IPS-18c (cell line): ENCODE data around the gene C1S.
A peak's percentile ranks its signal among the peaks of the same experiment; 100 is the strongest.
"Not testable (repeated sequence)": the region's sequence is repeated elsewhere in the genome, so short reads cannot be mapped to it uniquely, and the experiment has no call there.

Source experiments
- H3K4me3 ChIP-seq: 2 replicates; pipeline ENCODE4 v1.7.0; 2013; ENCODE audit warnings: low read depth, mild to moderate bottlenecking, low read length, moderate library complexity; ENCODE audit not compliant: insufficient read depth
- H3K9me3 ChIP-seq: one replicate; pipeline ENCODE4 v1.6.1; 2013; ENCODE audit warnings: mild to moderate bottlenecking, low read length, moderate library complexity; ENCODE audit not compliant: control insufficient read depth, insufficient read depth

Gene C1S

DNA sequence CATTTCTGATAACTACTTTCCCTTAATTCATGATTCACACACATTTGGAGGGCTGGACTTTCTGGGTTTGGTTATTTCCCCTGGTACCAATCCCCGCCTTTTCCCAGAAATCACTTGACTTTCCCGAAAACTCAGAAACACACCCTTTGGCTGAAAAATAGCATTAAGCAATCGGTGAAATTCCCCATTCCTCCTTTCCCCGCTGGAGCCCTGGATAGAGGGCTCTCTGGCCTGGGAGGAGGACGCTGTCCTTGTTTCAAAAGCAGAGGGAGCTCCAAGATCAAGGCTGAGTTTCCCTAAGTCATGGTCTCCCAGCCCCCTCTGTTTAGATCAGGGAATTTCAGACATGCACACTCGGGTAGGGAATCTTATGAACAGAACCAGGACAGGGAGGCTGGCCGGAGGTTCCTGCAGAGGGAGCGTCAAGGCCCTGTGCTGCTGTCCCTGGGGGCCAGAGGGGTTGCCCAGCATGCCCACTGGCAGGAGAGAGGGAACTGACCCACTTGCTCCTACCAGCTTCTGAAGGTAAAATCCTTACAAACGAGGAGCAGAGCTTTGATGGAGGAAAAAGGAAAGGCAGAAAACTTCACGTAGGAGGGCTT is at the start of gene C1S:
TSS of gene C1S (plus strand) at position 366 of the 602 bp plus-strand sequence. CDS start 1,195 bp downstream, outside the sequence.
- H3K4me3 ChIP-seq, result no peak within 1 kb of the TSS

DNA sequence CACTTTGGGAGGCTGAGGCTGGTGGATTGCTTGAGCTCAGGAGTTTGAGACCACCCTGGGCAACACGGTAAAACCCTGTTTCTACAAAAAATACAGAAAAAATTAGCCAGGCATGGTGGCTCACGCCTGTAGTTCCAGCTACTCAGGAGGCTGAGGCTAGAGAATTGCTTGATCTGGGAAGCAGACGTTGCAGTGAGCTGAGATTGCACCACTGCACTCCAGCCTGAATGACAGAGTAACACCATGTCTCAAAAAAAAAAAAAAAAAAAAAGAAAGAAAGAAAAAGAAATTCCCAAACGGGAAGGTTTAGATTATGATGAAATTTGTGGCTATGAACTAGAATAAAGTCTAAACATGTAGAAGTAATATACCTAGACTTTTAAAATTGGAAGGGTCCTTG is 49.1 kb upstream of the C1S start:
- H3K9me3 ChIP-seq, H3K4me3 ChIP-seq: not testable (repeated sequence)

More for the DNA sequence above, at the start of gene C1S:
- H3K9me3 ChIP-seq, result no peaks in the 10 kb centered on the region

DNA sequence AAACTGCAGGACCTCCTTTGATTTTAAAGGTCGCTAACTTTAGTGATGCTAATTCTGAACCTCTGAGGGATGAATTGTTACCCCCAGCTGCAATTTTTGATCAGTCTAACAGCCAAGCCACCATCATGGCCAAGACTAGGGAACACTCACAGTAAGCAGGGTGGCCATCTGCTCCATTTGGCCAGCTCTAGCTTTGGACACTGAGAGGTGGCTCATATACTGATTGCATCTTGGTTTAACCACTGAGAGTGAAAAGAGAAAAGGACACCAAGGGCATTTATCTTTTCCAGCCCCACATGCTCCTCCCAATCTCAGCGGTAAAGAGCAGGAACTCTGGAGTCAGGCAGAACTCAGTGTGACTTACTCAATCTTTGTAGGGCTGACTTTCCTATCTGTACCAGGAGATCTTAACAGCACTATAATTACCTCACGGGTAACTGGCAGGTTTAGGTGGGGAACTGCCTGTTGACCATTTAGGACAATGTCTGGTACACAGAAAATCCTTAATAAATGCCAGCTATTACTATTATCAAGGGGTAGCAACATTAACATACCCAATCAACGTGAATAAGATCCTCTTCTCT is 48.4 kb upstream of the C1S start:
- Histone ChIP-seq H3K9me3 (no peaks in the 10 kb centered on the region), H3K4me3 (no peak overlapping the region)

DNA sequence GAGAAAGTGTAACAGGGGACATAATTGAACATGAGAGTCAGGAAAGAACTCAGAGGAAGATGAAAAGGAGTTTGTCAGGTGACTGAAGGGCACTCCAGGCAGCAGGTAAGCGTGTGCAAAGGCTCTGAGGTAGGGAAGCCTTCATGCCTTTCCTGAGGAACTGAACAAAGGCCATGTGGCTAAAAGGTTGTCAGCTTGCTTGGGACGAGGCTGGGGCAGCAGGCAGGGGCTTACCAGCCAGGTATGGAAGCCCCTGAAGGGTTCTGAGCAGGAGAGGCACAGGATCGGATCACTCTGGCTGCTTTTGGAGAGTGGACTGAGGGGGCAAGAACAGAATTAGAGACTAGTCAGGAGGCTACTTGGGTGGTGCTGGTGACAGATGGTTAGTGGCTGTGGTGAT is 47.4 kb upstream of the C1S start:
- no peaks in the 10 kb centered on the region for H3K9me3 ChIP-seq
- H3K4me3 ChIP-seq, result no peak overlapping the region

DNA sequence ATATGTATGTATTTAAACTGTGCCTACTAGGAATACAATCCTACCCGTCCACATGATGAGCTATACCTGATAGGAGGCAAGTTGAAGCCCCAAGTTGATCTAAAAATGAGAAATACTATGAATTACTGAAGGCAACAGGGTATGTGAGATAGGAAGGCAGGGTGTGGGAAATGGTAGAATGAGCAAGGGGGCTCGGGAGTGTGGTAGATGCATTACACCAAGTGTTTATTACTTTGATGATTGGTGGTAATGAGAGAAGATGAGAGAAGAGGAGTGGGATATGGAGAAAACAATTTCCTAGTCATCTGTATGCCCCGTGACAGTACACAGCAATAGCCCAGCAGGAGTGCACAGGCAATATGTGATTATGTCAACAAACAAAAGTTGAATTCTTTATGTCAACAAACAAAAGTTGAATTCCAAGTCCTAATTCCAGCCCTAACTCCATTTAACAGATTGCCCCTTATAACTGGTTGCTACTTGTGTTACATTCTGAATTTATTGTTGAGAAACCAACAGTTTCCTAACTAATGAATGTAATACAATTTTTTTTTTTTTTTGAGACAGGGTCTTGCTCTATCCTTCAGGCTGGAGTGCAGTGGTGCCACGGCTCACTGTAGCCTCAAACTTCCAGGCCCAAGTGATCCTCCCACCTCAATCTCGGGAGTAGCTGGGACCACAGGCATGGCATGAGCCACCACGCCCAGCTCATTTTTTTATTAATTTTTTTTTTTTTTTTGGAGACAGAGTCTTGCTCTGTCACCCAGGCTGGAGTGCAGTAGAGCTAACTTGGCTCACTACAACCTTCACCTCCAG is 44.8 kb upstream of the C1S start:
- H3K4me3 ChIP-seq, result no peak overlapping the region
- H3K9me3 ChIP-seq, result no peaks in the 10 kb centered on the region

DNA sequence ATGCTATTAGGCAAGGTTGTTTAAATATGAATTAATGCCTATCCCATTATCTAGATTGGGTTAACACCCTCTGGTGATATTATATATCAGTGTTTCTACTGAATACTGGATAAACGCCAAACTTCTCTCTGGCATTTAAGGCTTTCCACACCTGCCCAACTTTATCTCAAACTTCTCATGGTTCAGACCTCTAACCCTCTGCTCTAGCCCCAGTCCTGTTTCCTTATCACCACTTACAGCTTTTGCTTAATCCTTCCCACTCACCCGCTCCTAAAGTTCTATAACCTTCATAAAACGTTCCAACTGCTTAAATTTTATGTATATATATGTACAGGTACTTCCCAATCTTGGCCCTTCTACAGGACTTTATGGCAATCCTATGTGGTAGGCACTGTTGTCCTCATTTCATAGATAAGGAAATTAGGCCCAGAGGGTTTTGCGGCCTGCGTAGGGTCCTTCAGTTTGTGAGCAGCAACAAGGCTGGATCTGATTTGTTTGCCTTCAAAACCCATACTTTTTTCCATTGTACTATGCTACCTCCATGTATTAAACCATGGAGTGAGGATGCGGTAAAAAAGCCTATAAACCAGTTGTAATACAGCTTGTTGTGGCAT is 43.5 kb upstream of the C1S start:
- Histone ChIP-seq H3K9me3 (no peaks in the 10 kb centered on the region), H3K4me3 (peak overlapping the region; percentile 89; the same call in 1 of the 2 replicates)

DNA sequence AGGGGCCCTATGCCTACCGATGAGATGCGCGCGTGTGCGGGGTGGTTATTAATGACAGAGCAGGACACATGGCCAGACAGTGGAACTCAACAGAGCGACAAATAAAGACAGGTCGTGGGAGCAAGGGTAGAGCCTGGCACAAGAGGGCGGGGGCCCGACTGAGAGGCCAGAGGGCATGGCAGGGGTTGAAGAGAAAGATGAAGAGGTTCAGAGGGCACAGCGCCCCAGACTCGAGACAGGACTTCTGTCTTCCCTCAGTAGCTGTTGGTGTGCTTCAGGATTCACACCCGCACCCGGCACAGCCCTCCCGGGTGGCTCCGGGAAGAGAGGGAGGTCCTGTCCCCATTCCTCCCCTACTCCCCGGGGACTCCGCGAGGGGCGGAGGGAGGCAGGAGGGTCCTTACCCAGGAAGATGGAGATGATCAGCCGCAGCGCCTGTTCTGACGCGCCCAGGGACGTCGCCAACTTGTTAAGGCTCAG is 42.6 kb upstream of the C1S start:
- no peaks in the 10 kb centered on the region for H3K9me3 ChIP-seq
- H3K4me3 ChIP-seq, result peak overlapping the region; percentile 89

DNA sequence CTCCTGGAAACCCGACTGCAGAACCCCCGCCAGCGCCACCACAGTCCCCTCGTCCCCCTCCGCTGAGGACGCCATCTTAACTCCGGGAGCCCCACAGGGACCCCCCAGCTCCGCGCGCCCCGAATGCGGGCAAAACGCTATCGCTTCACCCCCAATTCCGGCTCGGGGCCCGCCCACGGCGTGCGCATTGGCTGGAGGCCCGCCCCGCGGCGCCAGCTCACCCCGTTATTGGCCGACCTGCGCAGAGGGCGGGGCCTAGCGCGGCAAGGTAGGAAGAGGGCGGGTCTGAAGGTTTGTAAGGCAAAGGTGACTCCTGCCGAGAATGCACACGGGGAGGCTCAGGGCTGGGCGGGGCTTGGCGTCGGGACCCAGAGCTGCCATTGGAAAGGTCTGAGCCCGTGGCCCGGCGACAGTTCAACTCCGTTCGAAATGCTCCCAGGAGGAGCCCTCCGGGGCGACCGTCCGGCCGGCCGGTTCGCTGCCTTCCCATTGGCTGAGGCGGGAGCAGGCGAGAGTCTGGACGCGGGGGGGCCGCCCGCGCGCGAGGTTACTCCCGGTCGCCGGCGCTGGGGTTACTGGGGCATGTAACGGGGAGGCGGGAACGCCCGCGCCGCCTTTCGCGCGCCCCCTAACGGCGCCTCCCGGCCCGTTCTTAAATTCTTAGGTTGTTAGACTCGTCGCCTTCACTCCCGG is 42.0 kb upstream of the C1S start, which contains the start of gene LPCAT3:
TSS of gene LPCAT3 (minus strand) at position 127 of the 693 bp plus-strand sequence. CDS start at position 75, 52 bp downstream.
- Histone ChIP-seq H3K9me3 (no peaks in the 10 kb centered on the region), H3K4me3 (peak within 1 kb of the TSS; percentile 89)

DNA sequence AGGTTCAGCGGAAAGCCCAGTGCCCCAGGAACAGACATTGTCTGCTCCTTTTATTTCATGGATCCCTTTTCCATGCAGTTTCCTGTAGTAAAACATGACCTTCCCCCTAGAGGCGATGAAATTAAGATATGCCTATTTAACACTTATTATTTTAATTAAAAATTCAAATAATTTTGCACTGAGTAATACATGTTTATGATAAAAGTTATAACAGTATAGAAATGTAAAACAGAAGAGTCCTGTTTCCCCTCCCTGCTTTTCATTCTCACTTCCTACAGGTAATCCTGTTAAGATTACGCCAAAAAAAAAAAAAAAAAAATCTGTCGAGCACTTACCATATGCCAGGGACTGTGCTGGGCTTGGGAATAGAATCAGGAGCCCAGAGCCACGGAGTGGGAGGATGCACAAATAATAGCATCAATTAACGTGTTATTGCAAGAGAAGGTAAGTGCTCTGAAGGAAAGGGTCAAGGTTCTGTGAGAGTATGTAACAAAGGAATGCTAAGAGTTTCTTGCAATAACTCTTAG is 41.4 kb upstream of the C1S start:
- H3K4me3 ChIP-seq, result peak overlapping the region; percentile 89; the same call in 1 of the 2 replicates
- H3K9me3 ChIP-seq, result no peaks in the 10 kb centered on the region

DNA sequence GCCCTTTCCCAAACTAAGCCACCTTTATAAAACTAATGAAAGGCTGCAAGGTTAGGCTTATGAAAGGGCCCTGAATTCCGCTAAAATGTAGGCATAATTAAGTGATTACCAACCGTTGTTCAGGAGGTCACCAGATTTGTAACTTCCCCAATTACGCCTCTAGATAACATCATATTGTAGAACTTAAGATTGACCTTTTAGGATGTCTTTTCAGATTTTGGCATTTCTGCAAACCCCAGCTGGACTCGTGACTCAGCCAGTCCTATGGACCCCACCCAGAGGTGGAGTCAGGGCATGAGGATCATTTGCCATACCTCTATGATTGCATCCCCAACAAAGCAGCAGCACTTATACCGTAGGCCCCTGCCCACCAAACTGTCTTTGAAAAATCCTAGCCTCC is 38.6 kb upstream of the C1S start:
- Histone ChIP-seq H3K4me3 (no peak overlapping the region), H3K9me3 (no peaks in the 10 kb centered on the region)

DNA sequence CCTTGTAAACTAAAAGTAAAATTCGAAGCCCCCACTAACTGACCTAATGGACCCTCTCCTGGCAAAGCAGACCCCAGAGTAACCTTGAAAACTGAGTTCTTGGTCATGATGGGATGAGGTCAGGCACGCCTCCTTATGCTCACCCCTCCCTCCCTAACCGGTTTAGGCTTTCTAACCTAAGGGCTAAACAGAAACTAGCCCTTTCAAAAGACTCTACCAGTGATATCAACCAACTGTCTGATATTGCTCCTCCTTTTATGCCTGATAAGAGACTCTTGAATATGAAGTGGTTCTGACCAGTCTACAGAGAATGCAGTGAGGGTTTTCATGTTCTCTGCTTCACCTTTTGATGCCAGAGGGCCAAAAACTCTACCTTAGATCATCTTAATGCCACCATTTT is 37.4 kb upstream of the C1S start:
- no peaks in the 10 kb centered on the region for H3K9me3 ChIP-seq
- no peak overlapping the region for H3K4me3 ChIP-seq

DNA sequence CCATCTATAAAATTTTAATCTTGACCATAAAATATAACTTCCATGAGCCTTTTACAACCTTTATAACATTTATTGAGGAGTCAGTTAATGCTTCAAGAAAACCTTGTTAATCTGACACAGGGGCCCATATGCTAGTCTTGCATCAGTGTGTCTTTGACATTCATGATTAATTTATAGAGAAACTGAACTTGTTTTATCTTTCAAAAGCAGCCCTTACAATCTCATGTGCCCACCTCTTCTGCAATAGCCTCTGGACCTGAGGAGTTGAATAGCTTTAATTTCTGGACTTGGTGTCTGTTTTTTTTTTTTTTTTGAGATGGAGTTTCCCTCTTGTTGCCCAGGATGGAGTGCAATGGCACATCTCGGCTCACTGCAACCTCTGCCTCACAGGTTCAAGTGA is 33.7 kb upstream of the C1S start:
- Histone ChIP-seq H3K9me3 (no peaks in the 10 kb centered on the region), H3K4me3 (no peak overlapping the region)

DNA sequence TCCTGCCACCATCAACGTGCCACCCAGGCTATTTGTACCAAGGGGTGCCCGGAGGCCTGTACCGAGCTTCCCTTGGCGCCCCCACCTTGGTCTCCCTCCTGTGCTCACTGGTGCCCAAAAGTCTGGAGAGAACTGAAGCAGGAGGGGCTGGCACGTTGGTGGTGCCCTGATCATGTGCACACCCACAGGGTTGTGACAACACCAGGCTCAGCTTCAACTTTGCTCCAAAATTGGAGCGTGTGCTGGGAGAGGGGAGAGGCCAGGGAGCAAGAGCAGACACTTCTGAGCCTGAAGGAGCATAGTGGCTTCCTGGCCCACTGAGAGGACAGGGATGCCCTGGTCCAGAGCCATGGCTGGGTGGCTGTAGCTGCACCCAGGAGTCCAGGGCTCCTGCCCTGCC is 29.2 kb upstream of the C1S start:
- Histone ChIP-seq H3K9me3 (no peaks in the 10 kb centered on the region), H3K4me3 (no peak overlapping the region)

DNA sequence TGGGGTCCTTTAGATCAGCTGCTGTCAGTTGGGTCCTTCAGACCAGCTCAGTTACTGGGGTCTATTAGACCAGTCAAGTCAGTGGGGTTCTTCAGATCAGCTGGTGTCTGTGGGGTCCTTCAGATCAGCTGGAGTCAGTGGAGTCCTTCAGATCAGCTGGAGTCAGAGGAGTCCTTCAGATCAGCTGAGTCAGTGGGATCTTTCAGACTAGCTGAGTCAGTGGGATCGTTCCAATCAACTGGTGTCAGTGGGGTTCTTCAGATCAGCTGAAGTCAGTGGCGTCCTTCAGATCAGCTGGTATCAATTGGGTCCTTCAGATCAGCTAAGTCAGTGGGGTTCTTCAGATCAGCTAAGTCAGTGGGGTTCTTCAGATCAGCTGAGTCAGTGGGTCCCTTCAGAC is 27.5 kb upstream of the C1S start:
- H3K4me3 ChIP-seq, result no peak overlapping the region
- peaks cover 2% of the 10 kb centered on the region for H3K9me3 ChIP-seq

DNA sequence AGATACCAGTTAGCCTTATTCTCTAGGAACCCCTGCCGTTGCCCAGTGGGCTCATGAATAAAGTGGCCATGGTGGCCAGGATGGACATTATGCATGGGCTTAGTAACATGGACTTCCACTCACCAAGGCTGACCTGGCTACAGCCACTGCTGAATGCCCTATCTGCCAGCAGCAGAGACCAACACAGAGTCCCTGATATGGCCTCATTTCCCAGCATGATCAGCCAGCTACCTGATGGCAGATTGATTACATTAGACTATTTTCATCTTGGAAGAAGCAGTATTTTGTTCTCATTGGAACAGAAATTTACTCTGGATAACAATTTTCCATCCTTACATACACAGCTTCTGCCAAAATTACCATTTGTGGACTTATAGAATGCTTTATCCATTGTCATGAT is 26.1 kb upstream of the C1S start:
- H3K9me3 ChIP-seq, result peaks cover 2% of the 10 kb centered on the region
- H3K4me3 ChIP-seq, result no peak overlapping the region

DNA sequence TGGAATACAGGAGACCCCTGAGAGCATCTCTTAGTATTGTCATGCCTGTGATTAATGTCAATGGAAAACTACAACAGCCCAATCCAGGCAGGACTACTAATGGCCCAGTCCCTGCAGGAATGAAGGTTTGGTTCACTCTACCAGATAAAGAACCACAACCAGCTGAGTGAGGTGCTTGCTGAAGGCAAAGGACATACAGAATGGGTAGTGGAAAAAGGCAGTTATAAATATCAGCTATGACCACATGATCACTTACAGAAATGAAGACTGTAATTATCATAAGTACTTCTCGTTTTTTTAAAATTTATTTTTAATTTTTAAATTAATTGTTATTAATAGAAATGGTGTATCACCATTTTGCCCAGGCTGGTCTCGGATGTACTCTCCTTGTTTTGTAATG is 25.1 kb upstream of the C1S start:
- Histone ChIP-seq H3K4me3 (no peak overlapping the region), H3K9me3 (peaks cover 2% of the 10 kb centered on the region)

DNA sequence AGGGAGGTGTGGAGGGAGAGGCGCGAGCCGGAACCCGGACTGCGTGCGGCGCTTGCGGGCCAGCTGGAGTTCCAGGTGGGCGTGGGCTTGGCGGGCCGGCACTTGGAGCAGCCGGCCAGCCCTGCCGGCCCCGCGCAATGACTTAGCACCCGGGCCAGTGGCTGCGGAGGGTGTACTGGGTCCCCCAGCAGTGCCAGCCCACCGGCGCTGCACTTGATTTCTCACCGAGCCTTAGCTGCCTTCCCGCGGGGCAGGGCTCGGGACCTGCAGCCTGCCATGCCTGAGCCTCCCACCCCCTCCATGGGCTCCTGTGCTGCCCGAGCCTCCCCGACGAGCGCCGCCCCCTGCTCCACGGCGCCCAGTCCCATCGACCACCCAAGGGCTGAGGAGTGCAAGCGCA is 23.1 kb upstream of the C1S start:
- not testable (repeated sequence) for H3K9me3 ChIP-seq, H3K4me3 ChIP-seq
